MM.1S (cell line): Measurements from ENCODE around the gene VKORC1.
A peak's percentile ranks its signal among the peaks of the same experiment; 100 is the strongest.

Source experiments
- DNase-seq: peaks from one replicate; pipeline ENCODE4 v3.0.0-alpha.2; 2015
- H2AFZ ChIP-seq: fragments of 300-600 bp; sonication (generic); 2 replicates; pipeline ENCODE4 v1.6.0; 2016; ENCODE audit warnings: antibody characterized with exemption, low read length
- H3F3A ChIP-seq: fragments of 300-600 bp; sonication (generic); 2 replicates; pipeline ENCODE4 v1.6.1; 2016; ENCODE audit warnings: mild to moderate bottlenecking, antibody characterized with exemption, low read length, moderate library complexity, mixed read lengths; ENCODE audit not compliant: insufficient read depth
- H3K27ac ChIP-seq: fragments of 300-600 bp; sonication (generic); 2 replicates; pipeline ENCODE4 v1.5.1; 2016; ENCODE audit warnings: mild to moderate bottlenecking, low read length
- H3K27me3 ChIP-seq: fragments of 300-600 bp; sonication (generic); replicated peaks from 2 replicates; pipeline ENCODE4 v1.6.0; 2016; ENCODE audit warnings: low read length; ENCODE audit not compliant: insufficient read depth
- H3K36me3 ChIP-seq: fragments of 300-600 bp; sonication (generic); replicated peaks from 2 replicates; pipeline ENCODE4 v1.6.1; 2016; ENCODE audit warnings: mild to moderate bottlenecking, low read length, mixed read lengths; ENCODE audit not compliant: insufficient read depth
- H3K4me1 ChIP-seq: fragments of 300-600 bp; sonication (generic); 2 replicates; pipeline ENCODE4 v1.6.1; 2016; ENCODE audit warnings: low read length, mixed read lengths
- H3K4me2 ChIP-seq: fragments of 300-600 bp; sonication (generic); 2 replicates; pipeline ENCODE4 v1.6.0; 2016; ENCODE audit warnings: low read depth, low read length
- H3K4me3 ChIP-seq: fragments of 300-600 bp; sonication (generic); 2 replicates; pipeline ENCODE4 v1.5.1; 2016; ENCODE audit warnings: low read length, mixed read lengths
- H3K79me2 ChIP-seq: fragments of 300-600 bp; sonication (generic); 2 replicates; pipeline ENCODE4 v1.6.1; 2016; ENCODE audit warnings: mixed run types, low read length, mixed read lengths
- H3K9ac ChIP-seq: fragments of 300-600 bp; sonication (generic); 2 replicates; pipeline ENCODE4 v1.6.1; 2016; ENCODE audit warnings: low read length, mixed read lengths
- H3K9me2 ChIP-seq: fragments of 300-600 bp; sonication (generic); replicated peaks from 2 replicates; pipeline ENCODE4 v1.6.1; 2016; ENCODE audit warnings: mild to moderate bottlenecking, low read length, mixed read lengths; ENCODE audit not compliant: insufficient read depth
- H3K9me3 ChIP-seq: fragments of 300-600 bp; sonication (generic); replicated peaks from 2 replicates; pipeline ENCODE4 v1.6.1; 2016; ENCODE audit warnings: mild to moderate bottlenecking, low read length, mixed read lengths; ENCODE audit not compliant: insufficient read depth
- H4K20me1 ChIP-seq: fragments of 300-600 bp; sonication (generic); 2 replicates; pipeline ENCODE4 v1.6.1; 2016; ENCODE audit warnings: mild to moderate bottlenecking, low read length, moderate library complexity, mixed read lengths; ENCODE audit not compliant: insufficient read depth
- CTCF ChIP-seq: fragments of 300-600 bp; sonication (generic); IDR thresholded peaks from 2 replicates; pipeline ENCODE4 v1.5.1; 2016; ENCODE audit warnings: antibody characterized with exemption, low read length, mixed read lengths
- EZH2 ChIP-seq: fragments of 300-600 bp; sonication (generic); optimal IDR thresholded peaks from 2 replicates; pipeline ENCODE3; 2017; ENCODE audit warnings: low read depth, mild to moderate bottlenecking, antibody characterized with exemption, low read length, mixed read lengths
- EZH2phosphoT487 ChIP-seq: fragments of 300-600 bp; sonication (generic); IDR thresholded peaks from 2 replicates; pipeline ENCODE4 v1.6.1; 2018; ENCODE audit warnings: antibody characterized with exemption, low read length

The VKORC1 gene

GRCh38 chr16:31094424-31095120 lies at the start of gene VKORC1:
Gene VKORC1, minus strand, starts transcription at chr16:31094797. Its CDS starts 68 bp downstream, at chr16:31094729.
- Histone ChIP-seq H3K79me2 (peaks cover 20% of the 10 kb centered on the region), H3F3A (peaks cover 4% of the 10 kb centered on the region), H2AFZ (peak within 1 kb of the TSS; percentile 98), H3K27ac (peak within 1 kb of the TSS; percentile 69; the same call in 1 of the 2 replicates), H3K36me3 (no peaks in the 10 kb centered on the region), H3K27me3 (peaks cover 15% of the 10 kb centered on the region), H3K9ac (peak within 1 kb of the TSS; percentile 74), H4K20me1 (no peaks in the 10 kb centered on the region), H3K4me1 (no peaks in the 10 kb centered on the region), H3K9me2 (no peaks in the 10 kb centered on the region), H3K9me3 (no peaks in the 10 kb centered on the region), H3K4me2 (peak within 1 kb of the TSS; percentile 93), H3K4me3 (peak within 1 kb of the TSS; percentile 94)
- peak; percentile 96 for DNase-seq
- no peak for TF ChIP-seq CTCF
- TF ChIP-seq EZH2phosphoT487: no peak
- no peak for TF ChIP-seq EZH2

GRCh38 chr16:31143694-31144148 lies 49.1 kb upstream of the VKORC1 start:
- H2AFZ ChIP-seq: no peak overlapping the region
- H3K4me2 ChIP-seq: no peak overlapping the region
- no peaks in the 10 kb centered on the region for H3K9me3 ChIP-seq
- no peak overlapping the region for H3K9ac ChIP-seq
- H3K36me3 ChIP-seq: no peaks in the 10 kb centered on the region
- no peak for DNase-seq
- H3K4me1 ChIP-seq: peaks cover 8% of the 10 kb centered on the region
- H4K20me1 ChIP-seq: no peaks in the 10 kb centered on the region
- no peaks in the 10 kb centered on the region for H3K9me2 ChIP-seq
- H3K79me2 ChIP-seq: no peaks in the 10 kb centered on the region
- TF ChIP-seq EZH2 (no peak), CTCF (no peak), EZH2phosphoT487 (no peak)
- no peaks in the 10 kb centered on the region for H3F3A ChIP-seq
- H3K4me3 ChIP-seq: no peak overlapping the region
- no peak overlapping the region for H3K27ac ChIP-seq
- H3K27me3 ChIP-seq: peaks cover 41% of the 10 kb centered on the region

- H3K27me3 ChIP-seq: peaks cover 41% of the 10 kb centered on the region
- H4K20me1 ChIP-seq: no peaks in the 10 kb centered on the region
- H3F3A ChIP-seq: no peaks in the 10 kb centered on the region
- peaks cover 8% of the 10 kb centered on the region for H3K4me1 ChIP-seq
- no peak for DNase-seq
- no peak overlapping the region for H3K9ac ChIP-seq
- H3K79me2 ChIP-seq: no peaks in the 10 kb centered on the region
- H3K27ac ChIP-seq: no peak overlapping the region
- H3K4me2 ChIP-seq: peak overlapping the region; percentile 76
- no peaks in the 10 kb centered on the region for H3K9me3 ChIP-seq
- no peaks in the 10 kb centered on the region for H3K9me2 ChIP-seq
- H3K36me3 ChIP-seq: no peaks in the 10 kb centered on the region
- TF ChIP-seq CTCF (no peak), EZH2phosphoT487 (no peak), EZH2 (no peak)
- H3K4me3 ChIP-seq: peak overlapping the region; percentile 45; the same call in 1 of the 2 replicates
- H2AFZ ChIP-seq: peak overlapping the region; percentile 77; the same call in 1 of the 2 replicates
Observed at GRCh38 chr16:31143011-31143693, 48.6 kb upstream of the VKORC1 start.
